Peyer's patch (tissue), 4 donors: ENCODE measurements around the gene RBM10. TPM values are rescaled to one million over a fixed set of nuclear protein-coding genes. Genes with fewer than 3 reads are reported as not detected.

Experiments
- DNase-seq, 3 donors: peaks; one replicate each; pipeline ENCODE4 v3.0.0-alpha.2; 2017 to 2019
- H3K27ac ChIP-seq, 4 donors: fragments of 200-600 bp; sonication (generic); one replicate each; pipeline ENCODE4 v1.5.1; 2016 to 2019
- H3K27me3 ChIP-seq, 2 donors: fragments of 200-600 bp; sonication (generic); one replicate each; pipeline ENCODE4 v1.5.1; 2019
- H3K36me3 ChIP-seq, 3 donors: fragments of 200-600 bp; sonication (generic); one replicate each; pipeline ENCODE4 v1.5.1; 2016 to 2019
- H3K4me1 ChIP-seq, 4 donors: fragments of 200-600 bp; sonication (generic); one replicate each; pipeline ENCODE4 v1.5.1; 2016 to 2019
- H3K4me3 ChIP-seq, 4 donors: fragments of 200-600 bp; sonication (generic); 1 replicate in 3 of 4; 2 replicates in 1 of 4; pipeline ENCODE4 v1.5.1; 2016 to 2019; ENCODE audit warnings: mild to moderate bottlenecking in 1 of 4
- H3K9me3 ChIP-seq, 4 donors: fragments of 200-600 bp; sonication (generic); one replicate each; pipeline ENCODE4 v1.5.1; 2016 to 2019; ENCODE audit warnings: mild to moderate bottlenecking in 1 of 4
- CTCF ChIP-seq, 6 experiments: fragments of 450-650 bp in 4 of 6; fragments of 200-600 bp in 2 of 6; sonication (generic) in 1 of 6; IDR thresholded peaks; one replicate each; pipeline ENCODE4 v1.5.1; 2017 to 2019; ENCODE audit warnings: antibody characterized with exemption in 6 of 6, mild to moderate bottlenecking in 3 of 6, moderate library complexity in 1 of 6
- POLR2A ChIP-seq, 2 donors: fragments of 450-650 bp; IDR thresholded peaks; one replicate each; pipeline ENCODE4 v1.5.1; 2017; ENCODE audit warnings: antibody characterized with exemption in 2 of 2, mild to moderate bottlenecking in 2 of 2, moderate library complexity in 2 of 2
- total RNA-seq, 4 donors: library from RNA; depleted of rRNA; stranded (reverse); fragments of >200 nt; gene quantifications; one replicate each; pipeline ENCODE4 v1.1.0, GENCODE V29; 2016

Gene RBM10
- total RNA-seq, 4 donors from 2014 or later, result 24.9 to 47.0 (median 35.3) TPM

- Histone ChIP-seq H3K9me3 (no peaks in the 10 kb centered on the region), H3K27me3 (no peaks in the 10 kb centered on the region), H3K4me1 (no peaks in the 10 kb centered on the region), H3K4me3 (no peak overlapping the region), H3K27ac (no peak overlapping the region), H3K36me3 (no peaks in the 10 kb centered on the region)
- no peak for DNase-seq
- TF ChIP-seq CTCF (IDR thresholded peaks at IDR 0.05) (no peak), POLR2A (IDR thresholded peaks at IDR 0.05) (no peak)
These were observed 6.8 kb upstream of the RBM10 start for GRCh38 chrX:47138171-47138570.

GRCh38 chrX:47143894-47144625 is 961 bp upstream of the RBM10 start:
- Histone ChIP-seq H3K4me3 (peak overlapping the region; percentile 61 to 77 (median 74)), H3K9me3 (no peaks in the 10 kb centered on the region), H3K36me3 (no peaks in the 10 kb centered on the region), H3K4me1 (peaks cover 0 to 15% (median 3%) of the 10 kb centered on the region in 4 donors), H3K27me3 (no peaks in the 10 kb centered on the region), H3K27ac (peak overlapping the region; percentile 88 to 97 (median 96))
- peak; percentile 31 to 76 (median 60) for DNase-seq
- no peak for TF ChIP-seq CTCF (IDR thresholded peaks at IDR 0.05)
- no peak for TF ChIP-seq POLR2A (IDR thresholded peaks at IDR 0.05)

GRCh38 chrX:47145395-47146120 is 537 bp downstream of the RBM10 start:
- no peak for TF ChIP-seq POLR2A (IDR thresholded peaks at IDR 0.05)
- no peak for TF ChIP-seq CTCF (IDR thresholded peaks at IDR 0.05)
- Histone ChIP-seq H3K36me3 (peaks cover 0 to 6% (median 0%) of the 10 kb centered on the region in 3 donors), H3K27ac (peak overlapping the region; percentile 88 to 97 (median 96)), H3K27me3 (no peaks in the 10 kb centered on the region), H3K4me3 (peak overlapping the region; percentile 61 to 77 (median 74)), H3K4me1 (peaks cover 0 to 15% (median 3%) of the 10 kb centered on the region in 4 donors), H3K9me3 (no peaks in the 10 kb centered on the region)
- peak in 2 of 3 donors; percentile 20 to 45 for DNase-seq

- H3K4me1 ChIP-seq, result peaks cover 0 to 15% (median 3%) of the 10 kb centered on the region in 4 donors
- H3K36me3 ChIP-seq, result peaks cover 0 to 7% (median 0%) of the 10 kb centered on the region in 3 donors
- H3K9me3 ChIP-seq, result no peaks in the 10 kb centered on the region
- H3K27ac ChIP-seq, result peak overlapping the region; percentile 39 to 97 (median 92)
- TF ChIP-seq CTCF (IDR thresholded peaks at IDR 0.05) (peak in 3 of 6 experiments; percentile 18 to 30 (median 23)), POLR2A (IDR thresholded peaks at IDR 0.05) (peak; percentile 55)
- no peaks in the 10 kb centered on the region for H3K27me3 ChIP-seq
- peak in 1 of 3 donors; percentile 52 for DNase-seq
- H3K4me3 ChIP-seq, result peak overlapping the region; percentile 61 to 77 (median 74)
These were observed 1.3 kb downstream of the RBM10 start for GRCh38 chrX:47146121-47146935.
